ENCODE measurements around the gene TNFSF8.

TNFSF8 gene

GRCh38 chr9:114864471-114864870 is 65.9 kb downstream of the TNFSF8 start:
- POLR2A ChIA-PET = no interaction called here
- CTCF ChIA-PET = interaction anchor here (1.2 kb wide), 1 partner anchor 31 kb away, joined by 3 read pairs; no protein-coding TSS in a partner anchor
- no peak for DNase-seq (ENCODE audit: extremely low spot score)
- no peak for TF ChIP-seq CTCF (IDR thresholded peaks at IDR 0.05; ENCODE audit: control extremely low read depth, extremely low read depth, low read depth, missing control alignments)

GRCh38 chr9:114861922-114862605 is 68.3 kb downstream of the TNFSF8 start:
- no peak for TF ChIP-seq CTCF (IDR thresholded peaks at IDR 0.05; ENCODE audit: control extremely low read depth, extremely low read depth, low read depth, missing control alignments)
- ChIA-PET CTCF (interaction anchor here (1.2 to 1.6 kb wide), 3 partner anchors 8 to 38 kb away, joined by 5 to 6 read pairs (median 5); no protein-coding TSS in a partner anchor), POLR2A (no interaction called here)
- no peak for DNase-seq (ENCODE audit: extremely low spot score)

- CTCF ChIA-PET = interaction anchor here (1.1 to 1.6 kb wide), 5 partner anchors 9 to 122 kb away, joined by 3 to 6 read pairs (median 5); no protein-coding TSS in a partner anchor
- no peak for DNase-seq (ENCODE audit: extremely low spot score)
- TF ChIP-seq CTCF (IDR thresholded peaks at IDR 0.05; ENCODE audit: control extremely low read depth, extremely low read depth, low read depth, missing control alignments) = no peak
- POLR2A ChIA-PET = no interaction called here
These were observed 69.1 kb downstream of the TNFSF8 start for GRCh38 chr9:114861273-114861672.

GRCh38 chr9:114860187-114860586 is 70.2 kb downstream of the TNFSF8 start:
- ChIA-PET POLR2A (no interaction called here), CTCF (interaction anchor here (0.7 to 1.3 kb wide), 2 partner anchors 14 kb away, joined by 3 read pairs; no protein-coding TSS in a partner anchor)
- no peak for TF ChIP-seq CTCF (IDR thresholded peaks at IDR 0.05; ENCODE audit: control extremely low read depth, extremely low read depth, low read depth, missing control alignments)
- DNase-seq (ENCODE audit: extremely low spot score) = no peak

GRCh38 chr9:114856942-114857315 is 73.5 kb downstream of the TNFSF8 start:
- ChIA-PET CTCF (interaction anchor here (1.2 kb wide), 1 partner anchor 176 kb away, joined by 4 read pairs; no protein-coding TSS in a partner anchor), POLR2A (no interaction called here)
- no peak for DNase-seq (ENCODE audit: extremely low spot score)
- TF ChIP-seq CTCF (IDR thresholded peaks at IDR 0.05; ENCODE audit: control extremely low read depth, extremely low read depth, low read depth, missing control alignments) = no peak

- ChIA-PET CTCF (interaction anchor here (1.0 to 1.4 kb wide), 3 partner anchors 14 to 175 kb away, joined by 3 to 4 read pairs (median 3); no protein-coding TSS in a partner anchor), POLR2A (no interaction called here)
- DNase-seq (ENCODE audit: extremely low spot score) = no peak
- TF ChIP-seq CTCF (IDR thresholded peaks at IDR 0.05; ENCODE audit: control extremely low read depth, extremely low read depth, low read depth, missing control alignments) = no peak
These were observed 74.0 kb downstream of the TNFSF8 start for GRCh38 chr9:114856215-114856941.

Data from GM10248 (cell line).